ENCODE results near the gene YY1. TPM values are rescaled to one million over a fixed set of nuclear protein-coding genes. Genes with fewer than 3 reads are reported as not detected.
"Not testable (repeated sequence)": the region's sequence is repeated elsewhere in the genome, so short reads cannot be mapped to it uniquely, and the experiment has no call there.

Gene YY1
- polyA plus RNA-seq, 4 donors: 131 to 164 (median 160) TPM

DNA sequence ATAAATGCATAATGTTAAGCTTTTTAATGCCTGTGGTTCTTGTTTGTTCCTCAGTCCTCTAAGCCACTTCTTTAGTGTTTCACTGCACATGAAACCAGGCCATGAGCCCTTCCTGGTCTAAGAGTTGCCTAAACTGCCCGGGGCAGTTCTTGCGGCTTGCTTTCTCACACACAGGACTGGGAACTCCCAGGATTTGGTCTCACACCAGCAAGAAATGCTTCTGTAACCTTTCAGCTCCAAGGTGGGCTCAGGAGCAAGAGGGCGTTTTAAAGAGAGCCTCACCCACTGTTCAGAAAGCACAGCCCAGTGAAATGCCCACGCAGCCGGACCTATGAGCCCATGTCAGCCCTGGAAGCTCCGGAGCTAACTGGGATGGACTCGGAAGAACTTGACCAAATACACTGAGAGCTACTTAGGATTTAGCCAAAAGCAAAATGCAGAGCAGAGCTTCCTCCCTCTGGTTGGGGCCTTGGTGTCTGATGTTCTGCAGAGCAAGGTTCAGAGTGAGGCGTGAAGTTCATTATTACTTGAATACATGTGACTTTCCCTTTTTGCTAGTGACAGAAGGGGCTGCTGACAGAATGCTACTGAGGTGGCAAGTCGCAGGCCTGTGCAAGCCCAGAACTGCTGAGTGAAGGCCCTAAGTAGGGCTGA, 43.9 kb downstream of the YY1 start:
- no peak for DNase-seq (ENCODE audit: low read depth in 4 of 4, low spot score in 3 of 4)

DNA sequence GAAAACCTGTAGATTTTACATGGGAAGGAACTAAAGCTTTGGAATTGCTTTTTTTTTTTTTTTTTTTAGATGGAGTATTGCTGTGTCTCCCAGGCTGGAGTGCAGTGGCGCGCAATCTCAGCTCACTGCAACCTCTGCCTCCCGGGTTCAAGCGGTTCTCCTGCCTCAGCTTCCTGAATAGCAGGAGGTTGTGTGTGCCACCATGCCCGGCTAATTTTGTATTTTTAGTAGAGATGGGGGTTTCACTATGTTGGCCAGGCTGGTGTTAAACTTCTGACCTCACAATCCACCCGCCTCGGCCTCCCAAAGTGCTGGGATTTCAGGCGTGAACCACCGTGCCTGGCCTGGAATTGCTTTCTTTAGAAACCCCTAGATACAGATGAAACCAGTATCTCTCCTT, 44.5 kb downstream of the YY1 start:
- not testable (repeated sequence) for DNase-seq (ENCODE audit: low read depth in 4 of 4, low spot score in 3 of 4)

DNA sequence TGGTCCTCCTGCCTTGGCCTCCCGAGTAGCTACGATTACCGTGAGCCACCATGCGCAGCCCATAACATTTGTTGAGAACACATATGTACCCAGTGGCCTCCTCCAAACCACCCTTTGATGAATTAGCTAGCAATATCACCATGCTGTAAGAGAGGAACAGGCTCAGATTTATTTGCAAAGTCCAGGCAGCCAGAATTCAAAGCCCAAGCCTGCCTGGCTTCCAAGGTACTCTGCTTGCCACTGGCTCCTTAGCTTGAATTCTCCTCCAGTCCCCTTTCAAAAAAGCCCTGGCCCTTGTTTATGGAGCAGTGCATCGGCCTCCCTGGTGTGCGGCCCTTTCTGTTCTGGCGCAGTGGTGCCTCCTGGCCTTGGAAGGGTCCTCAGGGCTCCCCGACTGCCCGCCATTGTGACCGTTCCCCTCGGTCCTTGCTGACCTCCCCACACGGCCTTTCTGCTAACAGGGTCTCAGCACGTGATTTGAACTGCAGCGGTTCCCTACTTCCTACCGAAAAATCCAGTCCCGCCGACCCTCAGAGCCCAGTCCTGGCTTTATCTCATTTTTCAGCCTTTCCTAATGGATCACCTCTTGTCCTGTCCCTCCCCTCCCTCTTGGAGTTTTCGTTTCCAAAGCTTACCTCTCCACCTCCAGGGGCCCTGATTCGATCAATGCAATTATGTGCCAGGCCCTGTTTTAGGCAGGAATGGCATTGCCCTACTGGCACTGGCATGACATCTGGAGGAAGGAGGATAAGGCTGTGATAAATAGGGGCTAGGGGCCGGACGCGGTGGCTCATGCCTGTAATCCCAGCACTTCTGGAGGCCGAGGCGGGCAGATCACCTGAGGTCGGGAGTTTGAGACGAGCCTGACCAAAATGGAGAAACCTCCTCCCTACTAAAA, 45.3 kb downstream of the YY1 start:
- no peak for DNase-seq (ENCODE audit: low read depth in 4 of 4, low spot score in 3 of 4)

DNA sequence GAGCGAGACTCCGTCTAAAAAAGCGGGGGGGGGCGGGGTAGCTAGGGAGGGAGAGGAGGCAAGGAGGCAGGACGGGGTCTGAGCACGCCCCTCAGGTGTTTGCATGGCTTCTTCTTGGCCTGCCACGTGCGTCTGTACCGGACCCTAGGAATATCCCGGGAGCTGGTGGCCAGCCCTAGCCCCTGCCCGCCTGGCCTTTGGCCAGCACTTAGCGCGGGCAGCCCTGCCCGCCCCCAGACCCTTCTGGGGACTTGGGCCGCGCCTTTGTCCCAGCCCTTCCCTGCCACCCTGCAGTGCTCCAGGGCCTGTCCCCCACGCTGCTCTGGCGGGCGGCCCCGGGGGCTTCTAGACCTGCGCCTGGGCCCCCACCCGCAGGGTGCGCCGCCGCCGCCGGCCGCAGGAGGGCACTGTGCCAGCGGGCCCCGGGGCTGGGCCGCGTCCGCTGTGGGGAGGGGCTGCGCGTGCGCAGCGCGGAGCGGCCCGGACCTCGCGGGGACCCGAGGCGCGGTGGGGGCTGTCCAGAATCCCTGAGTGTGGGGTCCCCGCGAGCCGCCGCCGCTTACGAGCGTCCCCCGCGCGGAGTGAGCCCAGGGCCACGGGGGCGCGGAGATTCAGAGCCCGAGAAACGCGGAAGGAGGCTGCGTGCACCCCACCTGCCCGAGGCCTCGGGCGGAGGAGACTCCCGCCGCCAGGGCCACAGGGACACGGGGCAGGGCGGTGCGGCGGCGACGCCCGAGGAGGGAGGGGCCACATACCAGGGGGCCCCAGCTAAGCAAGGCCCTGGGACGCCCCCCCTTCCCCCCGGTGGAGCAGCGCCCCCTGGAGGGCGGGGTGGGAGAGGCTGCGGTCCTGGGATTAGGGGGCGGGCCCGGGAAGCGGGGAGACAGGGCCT, 46.3 kb downstream of the YY1 start:
- peak in 2 of 4 donors; percentile 46 to 53 for DNase-seq (ENCODE audit: low read depth in 4 of 4, low spot score in 3 of 4)

GRCh38 chr14:100285913-100286400, 47.0 kb downstream of the YY1 start:
- no peak for DNase-seq (ENCODE audit: low read depth in 4 of 4, low spot score in 3 of 4)

GRCh38 chr14:100286484-100287191, 47.7 kb downstream of the YY1 start:
- no peak for DNase-seq (ENCODE audit: low read depth in 4 of 4, low spot score in 3 of 4)

DNA sequence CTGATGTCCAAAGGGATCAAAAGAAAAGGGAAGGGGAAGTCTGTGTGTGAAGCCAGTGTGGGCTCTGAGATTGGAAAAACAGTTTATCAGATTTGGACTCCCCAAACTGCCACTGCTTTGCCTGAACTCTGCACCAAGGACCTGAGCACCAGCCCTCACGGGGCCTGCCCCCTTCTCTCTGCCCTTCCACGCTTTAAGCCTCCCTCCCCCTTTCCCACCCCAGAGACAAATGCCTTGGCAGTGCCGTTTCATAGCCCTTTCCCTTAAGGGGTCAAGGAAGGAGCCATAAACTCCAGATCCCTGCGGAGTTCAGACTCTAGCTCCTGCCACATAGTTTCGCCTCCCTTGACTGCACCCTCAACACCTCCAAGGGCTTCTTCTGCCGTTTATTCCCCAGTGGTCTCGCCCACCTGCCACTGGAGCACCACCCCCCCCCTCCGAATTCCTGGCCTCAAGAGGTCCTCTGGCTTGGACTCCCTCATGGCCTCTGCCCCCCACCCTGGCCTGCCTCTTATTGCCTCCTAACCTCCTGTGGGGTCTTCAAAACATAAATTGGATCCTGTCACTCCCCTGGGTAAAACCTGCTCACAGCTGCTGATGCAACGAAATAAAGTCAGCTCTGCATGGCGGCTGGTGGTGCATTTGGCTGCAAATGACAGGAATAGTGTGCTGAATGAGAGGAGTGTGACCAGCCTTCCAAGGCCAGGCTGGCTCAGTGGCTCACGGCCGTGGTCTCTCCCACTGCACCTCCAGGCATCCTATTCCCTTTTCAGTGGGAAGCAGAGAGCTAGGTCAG, 48.5 kb downstream of the YY1 start:
- DNase-seq (ENCODE audit: low read depth in 4 of 4, low spot score in 3 of 4): no peak

- not testable (repeated sequence) for DNase-seq (ENCODE audit: low read depth in 4 of 4, low spot score in 3 of 4)
These were observed 49.0 kb downstream of the YY1 start for GRCh38 chr14:100287998-100288295.

DNA sequence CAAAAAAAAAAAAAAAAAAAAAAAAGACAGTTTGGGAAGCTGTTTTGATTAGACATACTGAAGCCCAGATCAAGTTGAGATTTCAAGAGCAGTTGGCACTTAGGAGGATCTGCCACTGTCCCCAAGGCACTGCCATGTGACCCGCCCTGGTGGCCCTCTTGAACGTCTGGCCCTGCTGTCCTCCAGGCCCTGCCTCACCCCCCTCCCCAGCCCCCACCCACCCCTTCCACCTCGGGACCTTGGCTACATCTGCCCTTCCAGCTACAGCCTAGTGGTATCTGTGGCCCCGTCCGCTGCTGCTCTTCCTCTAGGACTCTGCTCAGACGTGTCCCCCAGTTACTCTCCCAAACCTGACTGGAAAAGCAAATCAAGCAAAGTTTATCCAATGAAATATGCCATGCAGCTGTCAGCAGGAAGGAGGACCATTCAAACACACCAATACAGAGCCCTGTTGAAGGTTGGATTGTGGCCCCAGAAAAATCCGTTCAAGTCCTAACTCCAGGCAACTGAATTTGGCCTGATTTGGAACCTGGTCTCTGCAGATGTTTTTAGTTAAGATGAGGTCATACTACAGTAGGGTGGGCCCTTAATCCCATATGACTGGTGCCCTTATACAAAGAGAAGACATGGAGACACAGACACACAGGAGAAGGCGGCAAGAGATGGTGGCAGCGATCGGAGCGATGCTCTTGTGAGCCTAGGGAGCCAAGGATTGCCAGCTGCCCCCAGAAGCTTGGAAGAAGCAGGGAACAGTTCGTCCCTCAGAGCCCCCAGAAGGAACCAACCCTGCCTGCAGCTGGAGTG, 49.6 kb downstream of the YY1 start:
- no peak for DNase-seq (ENCODE audit: low read depth in 4 of 4, low spot score in 3 of 4)

- no peak for DNase-seq (ENCODE audit: low read depth in 4 of 4, low spot score in 3 of 4)
These were observed 51.1 kb downstream of the YY1 start for GRCh38 chr14:100289916-100290606.

DNA sequence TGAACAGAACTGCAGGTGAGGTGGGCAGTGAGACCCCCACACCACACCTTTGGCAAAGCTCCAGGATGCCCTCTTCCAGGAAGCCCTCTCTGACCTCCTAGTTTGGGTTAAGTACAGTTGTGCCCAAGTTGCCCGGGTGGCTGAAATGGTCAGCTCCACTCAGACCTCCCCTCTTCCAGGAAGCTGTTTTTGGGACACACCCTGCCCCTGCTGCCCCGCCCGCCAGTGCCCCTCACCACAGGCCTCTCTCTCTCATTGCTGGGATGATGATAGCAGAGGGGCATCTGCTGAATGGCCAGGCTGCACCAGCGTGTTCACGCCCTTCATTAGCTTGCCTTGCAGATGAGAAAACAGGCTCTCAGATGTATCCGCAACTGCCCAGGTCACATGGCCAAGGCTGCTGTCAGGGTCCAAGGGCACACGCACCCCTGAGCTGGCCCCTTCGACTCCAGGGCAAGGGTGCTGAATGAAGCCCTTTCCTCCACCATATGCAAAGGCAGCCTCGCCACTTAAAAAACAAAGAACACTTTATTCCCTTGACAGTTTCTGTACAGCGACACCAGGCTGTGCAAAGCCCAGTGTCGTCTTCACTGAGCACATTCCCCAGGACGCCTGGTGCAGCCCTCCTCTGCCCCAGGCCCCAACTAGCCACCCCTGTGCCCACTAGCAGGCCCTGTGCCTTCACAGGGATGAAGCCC, 51.8 kb downstream of the YY1 start:
- DNase-seq (ENCODE audit: low read depth in 4 of 4, low spot score in 3 of 4): no peak

GRCh38 chr14:100291305-100292075, 52.5 kb downstream of the YY1 start:
- no peak for DNase-seq (ENCODE audit: low read depth in 4 of 4, low spot score in 3 of 4)

- DNase-seq (ENCODE audit: low read depth in 4 of 4, low spot score in 3 of 4): no peak
These were observed 53.4 kb downstream of the YY1 start for GRCh38 chr14:100292301-100292775.

- DNase-seq (ENCODE audit: low read depth in 4 of 4, low spot score in 3 of 4): no peak
These were observed 54.0 kb downstream of the YY1 start for GRCh38 chr14:100292776-100293461.

GRCh38 chr14:100293497-100294212, 54.7 kb downstream of the YY1 start:
- no peak for DNase-seq (ENCODE audit: low read depth in 4 of 4, low spot score in 3 of 4)

Data from right renal pelvis (tissue), 4 donors.